GM12873 (cell line): Measurements from ENCODE around the gene PIM3.

Experiments used
- TF ChIP-seq, protein P1 (sequence below): IDR thresholded peaks from 2 replicates; pipeline ENCODE4 v1.5.1; 2012; ENCODE audit warnings: low read depth, mild to moderate bottlenecking, moderate library complexity, low read length, control low read depth; ENCODE audit not compliant: insufficient read depth; ENCODE audit errors: missing control alignments

PIM3 gene

DNA sequence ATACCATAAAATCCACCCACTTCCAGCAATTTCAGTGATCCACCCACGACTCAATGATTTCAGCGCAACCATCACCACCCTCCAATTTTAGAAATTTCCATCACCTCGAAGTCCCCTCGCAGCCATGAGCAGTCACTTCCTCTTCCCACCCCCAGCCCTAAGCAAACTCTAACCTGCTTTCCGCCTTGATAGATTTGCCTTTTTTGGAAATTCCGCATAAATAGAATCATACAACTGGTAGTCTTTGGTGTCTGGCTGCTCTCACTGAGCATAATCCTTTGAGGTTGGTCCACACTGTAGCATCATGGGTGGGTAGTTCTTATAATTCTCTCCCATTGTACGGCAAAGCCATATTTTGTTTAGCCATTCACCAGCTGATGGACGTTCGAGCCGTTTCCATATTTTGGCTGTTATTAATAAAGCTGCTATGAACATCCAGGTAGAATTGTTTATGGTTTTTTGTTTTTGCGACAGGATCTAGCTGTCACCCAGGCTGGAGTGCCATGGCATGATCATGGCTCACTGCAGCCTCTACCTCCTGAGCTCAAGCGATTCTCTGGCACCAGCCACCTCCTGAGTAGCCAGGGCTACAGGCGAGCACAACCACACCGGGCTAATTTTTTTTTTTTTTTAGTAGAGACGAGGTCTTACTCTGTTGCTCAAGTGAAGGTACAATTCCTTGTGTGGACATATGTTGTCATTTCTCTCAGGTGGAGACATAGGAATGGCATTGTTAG lies 16.0 kb downstream of the PIM3 start:
- TF ChIP-seq, protein P1, sequence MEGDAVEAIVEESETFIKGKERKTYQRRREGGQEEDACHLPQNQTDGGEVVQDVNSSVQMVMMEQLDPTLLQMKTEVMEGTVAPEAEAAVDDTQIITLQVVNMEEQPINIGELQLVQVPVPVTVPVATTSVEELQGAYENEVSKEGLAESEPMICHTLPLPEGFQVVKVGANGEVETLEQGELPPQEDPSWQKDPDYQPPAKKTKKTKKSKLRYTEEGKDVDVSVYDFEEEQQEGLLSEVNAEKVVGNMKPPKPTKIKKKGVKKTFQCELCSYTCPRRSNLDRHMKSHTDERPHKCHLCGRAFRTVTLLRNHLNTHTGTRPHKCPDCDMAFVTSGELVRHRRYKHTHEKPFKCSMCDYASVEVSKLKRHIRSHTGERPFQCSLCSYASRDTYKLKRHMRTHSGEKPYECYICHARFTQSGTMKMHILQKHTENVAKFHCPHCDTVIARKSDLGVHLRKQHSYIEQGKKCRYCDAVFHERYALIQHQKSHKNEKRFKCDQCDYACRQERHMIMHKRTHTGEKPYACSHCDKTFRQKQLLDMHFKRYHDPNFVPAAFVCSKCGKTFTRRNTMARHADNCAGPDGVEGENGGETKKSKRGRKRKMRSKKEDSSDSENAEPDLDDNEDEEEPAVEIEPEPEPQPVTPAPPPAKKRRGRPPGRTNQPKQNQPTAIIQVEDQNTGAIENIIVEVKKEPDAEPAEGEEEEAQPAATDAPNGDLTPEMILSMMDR = no peak

DNA sequence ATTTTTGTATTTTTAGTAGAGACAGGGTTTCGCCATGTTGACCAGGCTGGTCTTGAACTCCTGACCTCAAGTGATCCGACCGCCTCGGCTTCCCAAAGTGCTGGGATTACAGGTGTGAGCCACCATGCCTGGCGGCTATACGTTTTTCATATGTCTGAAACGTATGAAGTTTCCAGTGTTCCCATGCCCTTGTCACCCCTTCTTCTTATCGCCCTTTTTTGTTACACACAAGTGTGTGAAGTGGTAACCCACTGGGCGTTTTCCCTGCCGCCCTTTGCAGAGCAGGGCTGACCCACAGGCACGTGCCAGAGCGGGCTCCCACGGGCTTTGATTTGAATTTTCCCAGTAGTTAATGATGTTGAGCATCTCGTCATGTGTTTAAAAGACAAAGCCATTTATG lies 17.0 kb downstream of the PIM3 start:
- TF ChIP-seq, protein P1 = no peak

- TF ChIP-seq, protein P1 = peak; percentile 66
Measured at GRCh38 chr22:49979587-49980264, 19.2 kb downstream of the PIM3 start.

- TF ChIP-seq, protein P1 = no peak
Measured at GRCh38 chr22:49983148-49984042, 22.8 kb downstream of the PIM3 start.

GRCh38 chr22:49986325-49986724 lies 25.8 kb downstream of the PIM3 start:
- TF ChIP-seq, protein P1 = no peak

GRCh38 chr22:49991167-49991566 lies 30.6 kb downstream of the PIM3 start:
- TF ChIP-seq, protein P1 = no peak
